GM12865 (cell line): Measurements from ENCODE around the gene KLHL10.

Experiments
- DNase-seq: peaks from one replicate; pipeline ENCODE4 v3.0.0; 2010; ENCODE audit warnings: low read depth
- H3K4me3 ChIP-seq: 2 replicates; pipeline ENCODE4 v1.5.1; 2011; ENCODE audit warnings: mild to moderate bottlenecking, low read depth, low read length, control low read depth
- TF ChIP-seq, protein P1 (sequence below): IDR thresholded peaks from 2 replicates; pipeline ENCODE4 v1.5.1; 2011; ENCODE audit warnings: low read length, control low read depth, low read depth, inconsistent platforms; ENCODE audit not compliant: insufficient read depth; ENCODE audit errors: missing control alignments

The KLHL10 gene

DNA sequence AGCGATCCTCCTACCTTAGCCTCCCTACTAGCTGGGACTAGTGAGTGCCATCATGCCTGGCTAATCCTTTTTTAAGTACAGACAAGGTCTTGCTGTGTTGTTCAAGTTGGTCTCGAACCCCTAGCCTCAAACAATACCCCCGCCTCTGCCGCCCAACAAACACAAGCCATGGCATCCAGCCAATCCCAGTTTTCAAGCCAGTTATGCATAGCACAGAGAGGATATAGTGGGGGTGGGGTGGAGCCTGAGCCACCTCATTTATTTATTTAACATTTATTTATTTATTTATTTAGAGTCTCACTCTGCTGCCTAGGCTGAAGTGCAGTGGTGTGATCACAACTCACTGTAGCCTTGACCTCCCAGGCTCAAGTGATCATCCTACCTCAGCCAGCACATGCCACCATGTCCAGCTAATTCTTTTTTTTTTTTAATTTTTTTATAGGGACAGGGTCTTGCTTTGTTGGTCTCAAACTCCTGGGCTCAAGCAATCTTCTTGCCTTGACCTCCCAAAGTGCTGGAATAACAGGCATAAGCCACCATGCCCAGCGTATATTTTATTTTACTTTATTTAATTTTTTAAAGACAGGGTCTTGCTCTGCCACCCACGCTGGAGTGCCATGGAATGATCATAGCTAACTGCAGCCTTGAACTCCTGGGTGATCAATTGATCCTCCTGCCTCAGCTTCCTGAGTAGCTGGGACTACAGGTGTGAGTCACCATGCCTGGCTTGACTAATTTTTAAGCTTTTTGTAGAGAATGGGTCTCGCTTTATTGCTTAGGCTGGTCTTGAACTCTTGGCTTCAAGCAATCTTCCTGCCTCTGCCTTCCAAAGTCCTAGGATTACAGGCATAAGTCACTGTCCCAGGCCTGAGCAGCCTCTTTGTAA lies 53.8 kb downstream of the KLHL10 start:
- TF ChIP-seq, protein P1, sequence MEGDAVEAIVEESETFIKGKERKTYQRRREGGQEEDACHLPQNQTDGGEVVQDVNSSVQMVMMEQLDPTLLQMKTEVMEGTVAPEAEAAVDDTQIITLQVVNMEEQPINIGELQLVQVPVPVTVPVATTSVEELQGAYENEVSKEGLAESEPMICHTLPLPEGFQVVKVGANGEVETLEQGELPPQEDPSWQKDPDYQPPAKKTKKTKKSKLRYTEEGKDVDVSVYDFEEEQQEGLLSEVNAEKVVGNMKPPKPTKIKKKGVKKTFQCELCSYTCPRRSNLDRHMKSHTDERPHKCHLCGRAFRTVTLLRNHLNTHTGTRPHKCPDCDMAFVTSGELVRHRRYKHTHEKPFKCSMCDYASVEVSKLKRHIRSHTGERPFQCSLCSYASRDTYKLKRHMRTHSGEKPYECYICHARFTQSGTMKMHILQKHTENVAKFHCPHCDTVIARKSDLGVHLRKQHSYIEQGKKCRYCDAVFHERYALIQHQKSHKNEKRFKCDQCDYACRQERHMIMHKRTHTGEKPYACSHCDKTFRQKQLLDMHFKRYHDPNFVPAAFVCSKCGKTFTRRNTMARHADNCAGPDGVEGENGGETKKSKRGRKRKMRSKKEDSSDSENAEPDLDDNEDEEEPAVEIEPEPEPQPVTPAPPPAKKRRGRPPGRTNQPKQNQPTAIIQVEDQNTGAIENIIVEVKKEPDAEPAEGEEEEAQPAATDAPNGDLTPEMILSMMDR: no peak
- H3K4me3 ChIP-seq: no peak overlapping the region
- DNase-seq: no peak

DNA sequence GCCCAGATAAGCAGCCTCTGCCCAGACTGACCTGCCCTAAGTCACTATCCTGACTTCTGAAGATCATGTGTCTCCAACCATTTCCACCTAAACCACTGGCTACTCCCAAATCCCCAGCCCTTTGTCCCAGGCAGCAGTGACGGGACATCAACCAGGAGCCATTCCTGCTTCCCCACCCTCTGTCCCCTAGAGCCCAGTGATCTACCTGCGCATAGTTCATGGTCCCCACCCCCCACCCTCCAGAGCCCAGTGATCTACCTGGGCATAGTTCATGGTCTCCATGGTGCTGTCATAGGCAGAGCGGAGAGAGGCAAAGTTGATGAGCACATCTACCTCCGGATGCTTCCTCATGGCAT lies 54.4 kb downstream of the KLHL10 start:
- TF ChIP-seq, protein P1: no peak
- no peak for DNase-seq
- no peak overlapping the region for H3K4me3 ChIP-seq

DNA sequence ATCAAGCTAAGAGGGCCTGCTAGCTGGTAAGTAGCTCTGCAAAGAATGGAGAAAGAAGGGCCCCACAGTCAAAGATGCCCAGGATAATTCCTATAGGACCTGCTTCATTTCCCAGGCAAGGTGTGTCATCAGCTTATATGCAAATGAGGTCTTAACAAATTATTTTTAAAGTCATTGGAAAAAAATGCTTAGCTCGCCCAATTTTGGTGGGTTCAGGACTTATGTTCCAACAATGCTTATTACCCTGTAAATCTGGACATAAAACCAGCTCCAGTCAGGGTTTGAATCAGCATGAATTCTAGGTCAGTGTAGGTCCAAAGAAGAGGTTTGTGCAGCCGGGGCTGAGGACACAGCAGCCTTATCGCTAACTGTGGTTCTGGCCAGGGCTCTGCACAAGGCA lies 55.8 kb downstream of the KLHL10 start:
- TF ChIP-seq, protein P1: no peak
- H3K4me3 ChIP-seq: no peak overlapping the region
- no peak for DNase-seq

DNA sequence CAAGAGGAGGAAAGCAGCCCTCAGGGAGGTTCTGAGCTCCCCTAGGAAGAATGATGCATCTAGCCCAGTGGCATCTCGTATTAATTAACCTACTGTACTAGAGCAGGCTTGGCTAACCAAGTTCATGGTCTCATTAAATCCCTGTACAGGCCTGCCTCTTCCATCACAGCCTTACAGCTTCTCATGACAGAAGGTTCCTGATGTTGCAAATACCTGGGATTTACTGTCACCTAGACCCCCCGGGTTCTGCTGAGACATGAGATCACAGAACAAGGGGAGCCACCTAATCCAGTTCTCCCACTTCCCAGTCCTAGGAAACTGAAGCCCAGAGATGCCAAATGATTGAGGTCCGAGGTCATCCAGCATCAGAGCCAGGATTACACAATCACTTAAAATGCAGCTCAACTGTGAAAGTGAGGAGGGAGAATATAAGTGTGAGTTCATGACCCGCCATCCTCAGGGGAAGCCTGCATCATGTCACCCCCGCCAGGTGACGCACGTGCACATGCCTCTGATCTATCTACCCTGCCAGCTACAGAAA lies 57.2 kb downstream of the KLHL10 start:
- TF ChIP-seq, protein P1: no peak
- DNase-seq: no peak
- H3K4me3 ChIP-seq: no peak overlapping the region

DNA sequence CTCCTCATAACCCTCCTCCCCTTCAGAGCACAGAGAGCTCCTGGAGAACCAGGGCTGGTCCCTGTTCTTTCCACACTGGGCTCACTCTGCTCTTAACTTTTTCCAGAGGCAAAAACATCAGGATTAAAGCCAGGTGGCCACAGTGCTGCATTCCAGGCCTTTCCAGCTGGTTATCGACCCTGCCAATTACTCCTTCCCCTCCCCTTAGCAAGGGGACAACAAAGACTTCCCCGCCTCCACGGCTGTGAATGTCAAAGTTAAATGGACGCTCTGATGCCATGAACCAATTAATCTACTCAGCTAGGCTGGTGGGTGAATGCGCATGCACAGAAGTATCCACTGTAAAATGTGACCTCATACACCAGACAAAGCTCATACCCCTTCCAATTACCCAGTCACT lies 58.0 kb downstream of the KLHL10 start:
- DNase-seq: no peak
- H3K4me3 ChIP-seq: no peak overlapping the region
- TF ChIP-seq, protein P1: no peak

DNA sequence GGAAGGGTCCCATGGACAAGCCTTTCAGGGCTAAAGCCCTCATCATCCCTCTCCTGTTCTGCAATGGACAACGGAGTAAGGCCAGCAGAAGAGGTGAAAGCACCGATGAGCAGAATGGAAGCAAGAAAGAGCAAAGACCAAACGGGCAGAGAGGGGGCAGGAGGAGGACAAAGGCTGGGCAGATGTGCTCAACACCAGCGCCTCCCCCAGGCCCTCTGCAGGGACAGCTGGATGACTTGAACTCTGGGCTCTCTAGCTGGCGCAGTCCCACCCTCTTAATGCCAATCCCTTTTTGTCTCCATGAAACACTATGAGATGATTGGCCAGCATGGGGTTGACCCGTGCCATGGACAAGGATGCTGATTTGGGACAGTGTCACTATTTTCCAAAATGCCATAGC lies 59.1 kb downstream of the KLHL10 start:
- no peak overlapping the region for H3K4me3 ChIP-seq
- TF ChIP-seq, protein P1: no peak
- no peak for DNase-seq
